ENCODE measurements around the gene SUGCT.

- TF ChIP-seq POLR2AphosphoS5 (IDR thresholded peaks at IDR 0.05; ENCODE audit: low read depth, low read length) (no peak), POLR2A (IDR thresholded peaks at IDR 0.05; ENCODE audit: low read depth, low read length) (no peak), PAX5 (IDR thresholded peaks at IDR 0.05; ENCODE audit: insufficient read depth, low read length, severe bottlenecking) (no peak), SPI1 (IDR thresholded peaks at IDR 0.05; ENCODE audit: low read depth, low read length) (no peak), POU2F2 (IDR thresholded peaks at IDR 0.05; ENCODE audit: low read depth, low read length) (no peak), TAF1 (IDR thresholded peaks at IDR 0.05; ENCODE audit: low read depth, low read length) (no peak)
Measured at GRCh38 chr7:40437936-40438634, 303.3 kb downstream of the SUGCT start.
